Lower leg skin (tissue), 4 donors: Measurements from ENCODE around the gene CGA. TPM values are rescaled to one million over a fixed set of nuclear protein-coding genes. Genes with fewer than 3 reads are reported as not detected.

Experiments used
- DNase-seq, 2 donors: peaks; one replicate each; pipeline ENCODE4 v3.0.0-alpha.2; 2019; ENCODE audit warnings: low spot score in 2 of 2
- H3K4me3 ChIP-seq: fragments of 200-600 bp; sonication (generic); 2 replicates; pipeline ENCODE4 v1.5.1; 2017; ENCODE audit warnings: mild to moderate bottlenecking, low read depth; ENCODE audit not compliant: poor library complexity, severe bottlenecking
- POLR2A ChIP-seq, 2 donors: fragments of 450-650 bp; IDR thresholded peaks; one replicate each; pipeline ENCODE4 v1.6.1; 2016 to 2017; ENCODE audit warnings: antibody characterized with exemption in 2 of 2, mild to moderate bottlenecking in 1 of 2, moderate library complexity in 1 of 2
- WGBS, 2 donors: methylation state at CpG; one replicate each; pipeline ENCODE4 v1.1.5; 2018; 5-methylcytosine and 5-hydroxymethylcytosine counted together
- intact Hi-C: fragments of 100-400 bp; cut with DNase I; formaldehyde crosslinking; loops from one replicate; pipeline ENCODE4 v1.15.0; 2023; ENCODE audit warnings: low total_unique reads
- total RNA-seq, 4 donors: library from RNA; depleted of rRNA; stranded (reverse); fragments of >200 nt; gene quantifications; one replicate each; pipeline ENCODE4 v1.1.0, GENCODE V29; 2016
- TF ChIP-seq, protein P1 (sequence below), 3 donors: fragments of 450-650 bp; IDR thresholded peaks; one replicate each; pipeline ENCODE4 v1.5.1; 2016; ENCODE audit warnings: antibody characterized with exemption in 3 of 3, mild to moderate bottlenecking in 3 of 3, moderate library complexity in 2 of 3

The CGA gene
- total RNA-seq, 4 donors from 2014 or later = 0.59 to 5.9 (median 3.4) TPM

DNA sequence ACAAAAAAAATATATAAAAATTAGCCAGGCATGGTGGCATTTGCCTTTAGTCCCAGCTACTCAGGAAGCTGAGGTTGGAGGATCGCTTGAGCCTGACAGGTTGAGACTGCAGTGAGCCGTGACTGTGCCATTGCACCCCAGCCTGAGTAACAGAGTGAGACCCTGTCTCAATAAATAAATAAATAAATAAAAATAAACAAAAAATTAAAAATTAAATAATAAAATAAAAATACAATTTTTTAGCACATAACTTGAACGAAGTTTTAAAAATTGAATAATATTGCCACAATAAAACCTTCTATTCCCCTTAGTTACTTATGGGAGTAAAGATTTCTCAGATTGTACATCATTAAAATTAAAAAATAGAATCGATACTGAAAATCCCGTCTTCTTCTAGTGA is 29.2 kb upstream of the CGA start:
- WGBS, 2 donors = 93 to 94% methylated on average over 5 of the region's 5 CpGs
- intact Hi-C loops = no loop called here
- no peak overlapping the region for H3K4me3 ChIP-seq

DNA sequence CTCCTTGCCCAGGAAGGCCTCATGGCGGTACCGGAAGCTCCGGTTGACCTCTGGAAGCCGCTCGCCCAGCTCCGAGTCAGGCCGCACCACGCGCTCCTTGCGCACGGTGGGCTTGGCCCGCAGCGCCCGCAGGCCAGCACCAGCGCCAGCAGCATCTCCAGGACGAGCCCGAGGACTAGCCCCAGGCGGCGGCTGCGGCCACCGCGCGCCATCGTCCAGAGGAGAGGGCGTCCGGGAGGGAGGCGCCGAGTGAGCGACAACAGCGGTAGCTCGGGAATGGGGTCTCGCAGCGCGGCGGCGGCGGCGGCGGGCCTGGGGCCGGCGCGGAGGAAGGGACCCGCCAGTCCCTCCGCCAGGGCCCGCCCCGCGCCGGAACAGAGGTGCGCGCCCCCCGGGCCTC is 27.6 kb upstream of the CGA start:
- intact Hi-C loops = no loop called here
- TF ChIP-seq, protein P1, sequence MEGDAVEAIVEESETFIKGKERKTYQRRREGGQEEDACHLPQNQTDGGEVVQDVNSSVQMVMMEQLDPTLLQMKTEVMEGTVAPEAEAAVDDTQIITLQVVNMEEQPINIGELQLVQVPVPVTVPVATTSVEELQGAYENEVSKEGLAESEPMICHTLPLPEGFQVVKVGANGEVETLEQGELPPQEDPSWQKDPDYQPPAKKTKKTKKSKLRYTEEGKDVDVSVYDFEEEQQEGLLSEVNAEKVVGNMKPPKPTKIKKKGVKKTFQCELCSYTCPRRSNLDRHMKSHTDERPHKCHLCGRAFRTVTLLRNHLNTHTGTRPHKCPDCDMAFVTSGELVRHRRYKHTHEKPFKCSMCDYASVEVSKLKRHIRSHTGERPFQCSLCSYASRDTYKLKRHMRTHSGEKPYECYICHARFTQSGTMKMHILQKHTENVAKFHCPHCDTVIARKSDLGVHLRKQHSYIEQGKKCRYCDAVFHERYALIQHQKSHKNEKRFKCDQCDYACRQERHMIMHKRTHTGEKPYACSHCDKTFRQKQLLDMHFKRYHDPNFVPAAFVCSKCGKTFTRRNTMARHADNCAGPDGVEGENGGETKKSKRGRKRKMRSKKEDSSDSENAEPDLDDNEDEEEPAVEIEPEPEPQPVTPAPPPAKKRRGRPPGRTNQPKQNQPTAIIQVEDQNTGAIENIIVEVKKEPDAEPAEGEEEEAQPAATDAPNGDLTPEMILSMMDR (IDR thresholded peaks at IDR 0.05) = no peak
- no peak for TF ChIP-seq POLR2A (IDR thresholded peaks at IDR 0.05)
- H3K4me3 ChIP-seq = no peak overlapping the region
- 54 to 62% methylated on average over 47 to 48 of the region's 51 CpGs for WGBS, 2 donors
- DNase-seq = no peak

More for the DNA sequence above, 29.2 kb upstream of the CGA start:
- no peak for DNase-seq
- TF ChIP-seq POLR2A (IDR thresholded peaks at IDR 0.05) = no peak
- TF ChIP-seq, protein P1 (IDR thresholded peaks at IDR 0.05) = no peak

DNA sequence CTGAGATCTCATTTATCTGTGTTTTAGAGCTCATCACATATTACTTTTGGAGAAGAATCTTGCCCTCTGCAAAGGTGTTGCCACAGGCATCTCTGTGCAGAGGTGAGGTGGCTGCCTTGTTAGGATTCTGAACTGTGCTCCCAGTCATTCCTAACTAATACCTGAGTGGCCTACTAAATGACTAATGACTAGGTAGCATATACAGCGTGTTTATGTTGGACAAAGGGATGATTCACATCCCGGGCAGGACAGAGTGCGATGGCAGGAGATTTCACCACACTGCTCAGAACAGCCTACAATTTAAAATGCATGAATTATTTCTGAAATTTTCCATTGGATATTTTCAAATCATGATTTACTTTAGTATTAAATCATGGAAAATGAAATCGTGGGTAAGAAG is 23.1 kb upstream of the CGA start:
- DNase-seq = no peak
- intact Hi-C loops = no loop called here
- TF ChIP-seq, protein P1 (IDR thresholded peaks at IDR 0.05) = no peak
- no peak for TF ChIP-seq POLR2A (IDR thresholded peaks at IDR 0.05)
- whole genome bisulfite sequencing, 2 donors = 76 to 79% methylated on average over 4 of the region's 4 CpGs
- no peak overlapping the region for H3K4me3 ChIP-seq

DNA sequence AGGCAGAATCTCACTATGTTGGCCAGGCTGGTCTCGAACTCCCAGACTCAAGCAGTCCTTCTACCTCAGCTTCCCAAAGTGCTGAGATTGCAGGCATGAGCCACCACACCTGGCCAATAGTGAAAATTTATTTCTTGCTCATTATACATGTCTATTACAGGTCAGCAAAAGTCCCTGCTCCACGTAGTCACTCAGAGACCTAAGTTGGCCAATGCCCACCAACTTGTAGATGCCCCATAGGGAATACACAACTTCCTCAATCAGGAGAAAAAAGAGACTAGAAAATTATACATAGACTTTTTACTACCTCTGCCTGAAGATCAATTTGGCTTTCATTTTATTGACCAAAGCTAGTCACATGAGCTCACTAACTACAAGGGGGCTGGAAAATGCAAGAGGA is 22.0 kb upstream of the CGA start:
- TF ChIP-seq, protein P1 (IDR thresholded peaks at IDR 0.05) = no peak
- TF ChIP-seq POLR2A (IDR thresholded peaks at IDR 0.05) = no peak
- DNase-seq = no peak
- WGBS, 2 donors = 74 to 86% methylated on average over 2 of the region's 2 CpGs
- intact Hi-C loops = no loop called here
- H3K4me3 ChIP-seq = no peak overlapping the region

DNA sequence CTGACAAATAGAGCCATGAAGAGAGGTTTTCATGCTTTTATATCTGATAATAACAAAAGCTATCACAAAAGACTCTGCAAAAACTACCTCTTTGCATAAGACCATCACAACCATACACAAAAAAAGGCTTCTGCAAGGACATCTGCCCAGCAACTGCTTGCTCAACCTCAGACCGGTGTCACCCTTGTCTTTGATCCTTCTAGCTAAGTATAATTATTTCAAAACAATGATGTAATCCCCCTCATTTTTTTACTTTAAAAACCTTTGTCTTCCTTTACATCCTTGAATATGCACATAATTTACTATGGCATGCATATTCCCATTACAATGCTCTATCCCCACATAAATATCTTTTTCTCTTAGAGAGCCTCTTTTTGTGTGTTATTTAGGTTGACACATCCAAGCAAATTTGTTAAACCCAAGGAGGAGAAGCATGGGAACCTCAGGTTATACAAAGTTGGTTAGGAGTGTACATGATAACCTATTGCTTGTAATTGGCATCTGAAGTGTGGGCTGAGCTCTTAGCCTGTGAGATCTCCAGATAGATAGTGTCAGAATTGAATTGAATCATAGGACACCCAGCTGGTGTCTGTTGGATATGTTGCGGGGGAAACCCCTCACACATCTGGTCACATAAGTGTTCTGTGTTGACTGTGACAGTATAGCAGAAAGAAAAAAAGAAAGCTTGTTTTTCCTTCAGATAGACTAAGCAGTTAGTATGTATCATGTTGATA is 20.7 kb upstream of the CGA start:
- DNase-seq = no peak
- intact Hi-C loops = no loop called here
- TF ChIP-seq POLR2A (IDR thresholded peaks at IDR 0.05) = no peak
- TF ChIP-seq, protein P1 (IDR thresholded peaks at IDR 0.05) = no peak
- 39 to 76% methylated on average over 2 of the region's 2 CpGs for WGBS, 2 donors
- no peak overlapping the region for H3K4me3 ChIP-seq

DNA sequence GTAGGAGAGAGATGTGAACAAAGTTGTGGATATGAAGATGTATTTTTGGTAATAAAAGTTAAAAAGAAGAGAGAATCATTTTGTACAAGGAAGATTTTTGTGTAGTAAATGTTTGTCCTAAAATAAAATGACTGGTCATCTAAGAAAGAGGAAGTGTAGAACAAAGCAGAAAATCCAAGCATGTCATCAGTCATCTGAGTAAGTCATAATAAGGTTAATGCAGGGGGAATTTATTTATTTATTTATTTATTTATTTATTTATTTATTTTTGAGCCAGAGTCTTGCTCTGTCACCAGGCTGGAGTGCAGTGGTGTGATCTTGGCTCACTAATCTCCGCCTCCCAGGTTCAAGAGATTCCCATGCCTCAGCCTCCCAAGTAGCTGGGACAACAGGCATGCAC is 15.7 kb upstream of the CGA start:
- no peak for DNase-seq
- no peak for TF ChIP-seq POLR2A (IDR thresholded peaks at IDR 0.05)
- intact Hi-C loops = no loop called here
- H3K4me3 ChIP-seq = no peak overlapping the region
- WGBS, 2 donors = 85 to 100% methylated on average over 1 of the region's 1 CpG
